ENCODE data around the gene NCOA3.

NCOA3 gene

DNA sequence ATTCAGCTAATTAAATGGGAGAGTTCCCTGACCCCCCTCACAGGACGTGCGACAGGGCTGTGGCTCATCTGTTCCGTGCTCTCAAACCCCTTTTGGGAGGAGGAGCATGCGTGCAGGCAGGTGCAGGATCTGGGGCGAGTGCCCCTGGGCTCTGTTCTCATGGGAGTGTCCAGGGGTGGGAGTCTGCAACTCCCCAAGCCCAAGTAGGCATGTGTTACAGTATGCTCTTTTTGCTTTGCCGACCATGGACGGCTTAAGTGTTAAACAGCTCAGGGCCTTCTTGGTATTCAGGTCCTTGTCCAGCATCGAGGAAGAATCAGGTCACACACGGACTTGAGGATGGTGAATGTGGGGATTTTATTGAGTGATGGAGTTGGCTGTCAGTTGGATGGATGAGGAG, 101.6 kb downstream of the NCOA3 start:
- DNase-seq: no peak

DNA sequence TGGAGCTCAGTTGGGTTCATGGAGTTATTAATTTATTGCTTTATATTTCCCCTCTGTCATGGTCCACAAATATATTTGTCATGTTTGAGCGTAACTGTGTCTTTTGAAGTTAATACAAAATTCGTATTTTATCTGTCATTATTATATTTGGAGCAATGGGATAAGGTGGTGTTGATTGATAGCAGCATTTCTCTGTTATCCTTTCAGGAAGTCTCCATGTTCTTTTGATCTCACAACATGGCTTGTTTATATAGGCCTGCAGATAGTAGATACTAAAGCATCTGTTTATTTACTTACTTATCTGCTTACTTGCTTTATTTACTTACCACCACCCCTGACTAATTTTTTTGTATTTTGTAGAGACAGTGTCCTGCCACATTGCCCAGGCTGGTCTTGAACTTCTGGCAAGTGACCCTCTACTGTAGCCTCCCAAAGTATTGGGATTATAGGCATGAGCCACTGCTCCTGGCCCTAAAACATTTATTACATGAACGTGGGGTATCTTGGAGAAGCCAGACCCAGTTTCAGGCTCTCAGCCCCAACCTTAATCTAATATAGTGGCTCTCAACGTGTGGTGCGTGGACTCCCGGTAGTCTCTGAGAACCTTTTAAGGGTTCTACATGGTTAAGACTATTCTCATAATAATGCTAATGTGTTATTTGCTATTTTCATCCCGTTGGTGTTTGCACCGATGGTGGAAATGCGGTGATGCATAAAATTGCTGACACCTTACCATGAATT, 104.2 kb downstream of the NCOA3 start:
- DNase-seq: no peak

DNA sequence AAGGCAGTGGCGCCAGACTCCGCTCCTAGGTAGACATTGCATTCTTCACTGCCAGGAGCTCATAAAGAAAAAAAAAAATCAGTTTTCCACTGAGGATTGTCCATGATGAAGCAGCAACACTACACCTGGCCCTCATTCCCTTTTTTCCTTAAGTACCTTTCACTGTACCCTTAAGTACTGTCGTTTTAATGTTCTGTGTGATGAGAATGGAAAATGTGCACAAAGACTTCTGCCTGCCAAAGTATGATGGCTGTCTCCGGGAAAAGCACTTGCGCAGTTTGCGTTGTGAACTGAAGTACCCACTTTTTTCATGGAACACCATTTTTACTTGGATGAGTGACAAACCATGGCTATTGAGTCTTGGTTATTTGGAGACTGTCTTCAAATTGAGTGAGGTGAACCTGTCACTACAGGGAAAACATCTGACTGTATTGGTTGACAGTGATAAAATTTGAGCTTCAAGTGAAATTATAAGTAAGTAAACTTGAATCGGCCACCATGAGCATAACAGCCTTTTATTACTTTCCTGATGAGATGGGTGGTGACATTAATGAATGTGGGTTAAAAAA, 104.8 kb downstream of the NCOA3 start:
- DNase-seq: no peak

DNA sequence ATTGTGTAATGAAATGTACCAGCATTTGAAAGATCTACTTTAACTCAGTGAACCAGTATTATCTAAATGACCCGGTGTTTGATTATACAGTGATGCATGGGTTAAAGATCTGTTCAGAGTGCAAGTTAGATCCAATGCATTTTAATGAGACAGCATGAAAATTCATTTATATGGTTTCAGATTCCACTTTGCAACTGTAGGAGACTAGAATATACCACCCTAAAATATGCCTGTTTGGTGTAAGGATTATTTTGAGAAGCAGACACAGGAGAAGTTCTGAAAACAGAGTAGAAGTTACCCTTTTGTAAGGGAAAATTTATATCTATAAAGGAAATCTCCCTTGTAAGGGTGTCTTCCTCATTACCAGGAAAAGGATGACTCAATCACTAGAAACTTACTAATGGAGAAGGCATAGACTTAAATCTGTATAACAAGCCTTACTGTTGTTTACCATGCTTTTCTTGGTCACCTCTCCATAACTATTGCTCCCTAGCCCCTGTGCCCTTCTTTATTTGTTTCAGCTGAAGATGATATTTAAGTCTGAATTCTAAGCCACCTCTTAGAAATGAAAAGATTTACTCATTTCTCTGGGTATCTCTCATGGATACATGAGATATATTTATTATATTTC, 105.4 kb downstream of the NCOA3 start:
- no peak for DNase-seq

DNA sequence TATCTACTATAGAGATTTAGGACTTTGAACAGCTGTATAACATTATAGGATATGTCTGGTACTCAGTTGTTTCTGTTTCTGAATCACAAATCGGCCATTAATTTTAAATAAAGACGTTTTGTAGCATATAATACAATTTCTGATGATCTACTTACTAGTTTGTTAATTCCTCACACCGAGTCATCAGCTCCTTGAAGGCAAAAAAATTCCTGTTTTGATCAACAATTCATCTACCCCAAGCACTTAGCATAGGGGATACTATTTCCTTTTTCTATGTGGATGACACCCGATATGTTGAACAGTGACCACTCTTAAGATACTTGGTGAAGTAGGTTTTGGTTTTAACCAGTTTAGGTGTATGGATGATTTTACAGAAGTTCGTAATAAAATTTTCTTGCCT, 107.3 kb downstream of the NCOA3 start:
- DNase-seq: no peak

DNA sequence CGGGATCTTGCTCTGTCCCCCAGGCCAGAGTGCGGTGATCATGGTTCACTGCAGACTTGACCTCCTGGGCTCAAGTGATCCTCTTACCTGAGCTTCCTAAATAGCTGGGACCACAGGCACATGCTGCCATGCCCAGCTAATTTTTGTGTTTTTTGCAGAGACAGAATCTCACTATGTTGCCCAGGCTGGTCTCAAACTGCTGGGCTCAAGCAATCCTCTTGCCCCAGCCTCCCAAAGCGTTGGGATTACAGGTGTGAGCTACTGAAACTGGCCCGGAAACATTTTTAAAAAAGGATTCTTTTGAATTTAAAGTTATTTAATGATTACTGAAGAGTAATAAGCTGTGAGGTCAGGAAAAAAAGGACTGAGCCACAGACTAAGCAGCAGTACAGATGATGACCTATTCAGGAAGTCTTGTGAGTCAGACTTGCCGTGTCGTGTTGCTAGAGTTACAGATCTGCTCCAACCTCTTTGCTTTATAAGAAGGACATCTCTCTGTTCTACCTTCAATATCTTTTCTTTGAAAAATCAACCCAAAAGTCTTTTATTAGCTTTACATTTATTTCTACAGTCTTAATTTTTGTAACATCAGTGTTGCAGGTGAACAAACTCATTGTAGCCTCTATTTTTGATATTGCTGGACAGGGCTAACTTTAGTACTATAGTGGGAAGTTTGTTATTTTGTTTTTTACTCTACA, 108.7 kb downstream of the NCOA3 start:
- peak; percentile 79 for DNase-seq

DNA sequence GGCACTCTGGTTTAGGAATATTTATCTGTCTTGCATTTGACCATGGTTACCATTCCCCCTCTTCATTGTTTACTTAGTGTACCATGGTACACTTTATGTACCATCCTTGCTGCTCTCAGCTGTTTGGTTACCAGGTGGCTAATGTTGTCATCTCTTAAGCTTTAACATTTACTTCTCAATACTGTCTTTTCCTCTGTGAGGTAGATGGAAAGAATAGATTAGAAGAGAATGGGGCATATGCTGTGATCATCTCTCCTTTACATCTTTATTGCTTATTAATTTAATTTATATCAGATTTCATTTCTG, 109.2 kb downstream of the NCOA3 start:
- DNase-seq: no peak

DNA sequence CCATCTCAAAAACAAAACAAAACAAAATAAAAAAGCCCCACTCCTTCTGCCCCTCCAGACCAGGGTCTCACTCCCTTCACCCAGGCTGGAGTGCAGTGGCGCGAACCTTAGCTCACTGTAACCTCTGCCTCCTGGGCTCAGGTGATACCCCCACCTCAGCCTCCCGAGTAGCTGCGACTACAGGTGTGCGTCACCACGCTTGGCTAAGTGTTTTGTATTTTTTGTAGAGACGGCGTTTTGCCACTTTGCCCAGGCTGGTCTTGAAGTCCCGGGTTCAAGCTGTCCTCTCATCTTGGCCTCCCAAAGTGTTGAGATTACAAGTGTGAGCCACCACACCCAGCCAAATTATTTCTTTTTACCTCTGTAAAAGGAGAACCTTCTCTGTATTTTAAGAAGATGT, 110.1 kb downstream of the NCOA3 start:
- no peak for DNase-seq

DNA sequence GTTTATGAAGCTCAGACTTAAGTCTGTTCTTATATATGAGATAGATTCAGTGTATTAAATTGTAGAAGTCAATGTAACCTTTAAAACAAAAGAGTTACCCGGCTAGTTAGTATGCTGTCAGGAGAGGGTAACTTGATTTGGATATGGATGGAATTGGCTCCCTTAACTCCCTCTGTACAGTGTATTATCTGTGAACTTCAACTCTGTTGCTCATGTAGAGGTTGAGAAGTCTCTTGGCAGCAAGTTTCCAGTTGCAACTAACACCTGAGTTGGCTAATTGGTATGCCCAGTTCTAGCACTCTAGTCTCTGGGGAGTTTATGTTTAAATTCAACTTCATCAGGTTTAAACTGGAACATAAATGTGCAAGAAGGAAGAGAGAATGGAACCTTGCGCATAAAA, 111.0 kb downstream of the NCOA3 start:
- DNase-seq: no peak

DNA sequence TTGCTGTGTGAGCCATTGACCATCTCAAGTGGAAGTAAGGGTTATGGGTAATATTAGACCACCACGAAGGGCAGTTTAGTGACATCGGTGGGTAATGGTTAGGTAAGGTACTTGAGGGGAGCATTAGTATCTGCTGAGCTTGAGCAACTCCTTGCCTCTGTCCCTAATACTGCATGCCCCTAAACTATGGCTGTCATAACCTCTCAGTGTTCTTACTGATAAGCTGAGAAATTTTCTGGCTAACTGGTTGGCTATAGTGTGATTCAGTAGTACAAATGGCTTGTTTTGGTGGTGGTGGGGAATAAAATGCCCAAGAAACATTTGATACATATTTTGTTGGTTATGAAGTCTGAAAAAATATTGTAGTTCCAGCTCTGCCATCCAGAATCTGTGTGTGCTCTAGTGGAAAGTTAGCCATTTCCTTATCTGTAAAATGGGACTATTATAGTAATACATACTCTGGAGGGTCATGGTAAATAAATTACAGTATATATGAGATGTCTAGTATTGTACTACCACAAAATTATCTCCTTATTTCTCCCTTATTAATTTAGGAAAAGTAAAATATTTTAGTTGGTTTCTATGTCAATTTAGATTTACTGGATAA, 113.1 kb downstream of the NCOA3 start:
- no peak for DNase-seq

DNA sequence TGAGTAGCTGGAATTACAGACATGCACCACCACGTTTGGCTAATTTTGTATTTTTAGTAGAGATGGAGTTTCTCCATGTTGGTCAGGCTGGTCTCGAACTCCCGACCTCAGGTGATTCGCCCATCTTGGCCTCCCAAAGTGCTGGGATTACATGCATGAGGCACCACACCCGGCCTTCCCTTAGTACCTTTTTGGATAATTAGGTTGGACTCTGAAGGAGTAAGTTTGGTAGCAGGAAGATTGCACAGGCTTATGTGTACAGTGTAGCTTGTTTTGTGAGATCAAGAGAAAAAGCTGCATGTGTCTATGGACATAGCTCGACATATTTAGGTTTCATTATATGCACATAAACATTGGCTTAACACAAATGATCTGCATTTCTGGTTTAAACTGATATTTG, 116.8 kb downstream of the NCOA3 start:
- no peak for DNase-seq

DNA sequence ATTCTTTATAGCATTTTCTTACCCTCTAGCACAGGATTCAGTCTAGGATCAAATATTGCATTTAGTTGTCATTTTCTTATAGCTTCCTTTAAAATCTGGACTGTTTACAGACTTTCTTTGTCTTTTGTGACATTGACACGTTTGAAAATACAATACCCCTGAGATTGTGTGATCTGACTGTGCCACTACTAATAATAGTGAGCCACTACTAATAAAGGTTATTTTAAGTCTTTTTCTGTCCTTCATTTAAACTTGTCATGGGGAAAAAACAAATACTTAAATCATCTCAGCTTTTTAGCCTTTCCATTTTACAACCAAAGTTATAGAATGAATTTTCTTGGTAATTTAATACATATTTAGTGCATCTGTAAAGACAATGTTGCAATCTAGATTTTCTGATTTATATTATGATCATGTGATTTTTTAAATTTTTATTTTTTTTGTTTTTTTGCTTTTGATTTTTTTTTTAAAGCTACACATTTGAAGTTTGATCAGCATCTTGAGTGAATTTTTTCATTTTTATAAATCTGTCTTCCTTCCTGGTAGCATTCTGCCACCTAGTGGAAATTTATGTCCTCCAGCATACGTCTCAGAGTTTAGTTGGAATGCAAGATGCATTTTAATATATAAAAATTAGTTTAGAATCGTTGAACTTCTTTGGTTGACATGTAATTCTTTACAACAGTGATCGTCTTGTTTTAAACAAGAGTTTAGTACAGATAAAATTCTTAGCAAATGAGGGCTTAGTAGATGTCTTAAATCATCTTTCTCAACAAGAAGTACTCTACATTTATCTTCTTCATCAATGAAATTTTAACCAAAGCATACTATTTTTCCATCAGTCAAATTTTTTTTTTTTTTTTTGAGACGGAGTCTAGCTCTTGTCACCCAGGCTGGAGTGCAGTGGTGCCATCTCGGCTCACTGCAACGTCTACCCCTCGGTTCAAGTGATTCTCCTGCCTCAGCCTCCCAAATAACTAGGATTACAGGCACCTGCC, 119.4 kb downstream of the NCOA3 start:
- no peak for DNase-seq

DNA sequence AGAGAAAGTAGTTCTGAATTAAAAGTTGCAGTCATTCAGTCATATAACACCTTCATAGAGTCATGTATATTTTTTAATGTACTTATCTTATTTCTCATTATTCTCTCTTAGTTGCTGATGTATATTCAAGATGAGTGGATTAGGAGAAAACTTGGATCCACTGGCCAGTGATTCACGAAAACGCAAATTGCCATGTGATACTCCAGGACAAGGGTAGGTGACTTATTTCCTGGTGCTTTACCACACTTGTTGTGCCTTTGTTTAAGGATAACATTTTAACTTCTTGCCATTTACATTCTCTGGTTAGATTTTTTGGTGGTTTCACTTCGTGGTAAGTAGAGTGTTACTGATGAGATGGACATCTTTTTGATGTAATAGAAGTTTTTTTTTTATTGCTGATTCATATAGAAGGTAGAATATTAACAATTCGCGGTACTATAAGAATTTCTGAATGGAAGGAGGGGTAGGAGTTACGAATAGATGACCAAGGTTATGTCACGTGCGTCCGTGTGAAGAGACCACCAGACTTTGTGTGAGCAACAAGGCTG, 120.5 kb downstream of the NCOA3 start:
- no peak for DNase-seq

DNA sequence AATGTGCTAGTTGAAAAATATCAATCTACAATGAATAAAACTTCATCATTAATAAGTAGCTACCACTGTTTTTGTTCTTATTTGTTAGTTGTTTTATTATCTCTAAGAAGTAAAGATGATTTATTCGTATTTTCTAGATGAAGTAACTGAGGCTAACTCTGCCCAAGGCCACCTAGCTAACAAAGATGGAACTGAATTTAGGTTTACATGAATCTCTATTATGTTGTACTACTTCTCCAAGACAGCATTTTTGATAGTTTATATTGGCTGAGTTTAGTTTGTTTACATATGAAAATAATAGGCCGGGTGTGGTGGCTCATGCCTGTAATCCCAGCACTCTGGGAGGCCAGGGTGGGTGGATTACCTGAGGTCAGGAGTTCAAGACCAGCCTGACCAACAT, 121.5 kb downstream of the NCOA3 start:
- no peak for DNase-seq

DNA sequence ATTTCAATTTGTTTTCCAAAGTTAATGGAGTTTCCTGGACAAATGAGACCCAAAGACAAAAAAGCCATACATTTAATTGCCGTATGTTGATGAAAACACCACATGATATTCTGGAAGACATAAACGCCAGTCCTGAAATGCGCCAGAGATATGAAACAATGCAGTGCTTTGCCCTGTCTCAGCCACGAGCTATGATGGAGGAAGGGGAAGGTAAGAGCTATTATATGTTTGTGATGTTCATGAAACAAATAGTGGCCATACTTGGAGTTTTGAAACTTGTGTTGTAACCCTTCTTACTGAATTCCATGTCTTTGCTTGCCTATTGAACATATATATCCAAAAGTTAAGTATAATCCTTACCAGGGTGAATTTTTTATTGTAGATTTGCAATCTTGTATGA, 125.9 kb downstream of the NCOA3 start:
- DNase-seq: no peak

DNA sequence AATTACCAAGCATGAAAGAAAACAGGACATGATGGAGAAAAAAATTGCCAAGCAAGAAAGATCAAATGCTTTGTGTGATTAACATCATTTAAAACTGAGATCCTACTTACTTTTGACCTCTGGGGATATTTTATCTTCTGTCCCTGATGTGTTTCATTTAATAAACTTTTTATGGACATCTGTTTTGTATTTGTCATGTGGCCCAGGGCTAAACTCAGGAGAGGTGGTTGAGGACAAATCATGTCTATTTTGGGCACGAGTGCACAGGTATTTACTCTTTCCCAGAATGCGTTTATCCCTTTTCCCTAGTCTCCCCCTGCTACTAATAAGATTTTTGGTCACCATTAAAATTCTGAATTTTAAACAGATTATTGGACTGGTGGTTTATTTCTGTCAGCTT, 128.2 kb downstream of the NCOA3 start:
- no peak for DNase-seq

DNA sequence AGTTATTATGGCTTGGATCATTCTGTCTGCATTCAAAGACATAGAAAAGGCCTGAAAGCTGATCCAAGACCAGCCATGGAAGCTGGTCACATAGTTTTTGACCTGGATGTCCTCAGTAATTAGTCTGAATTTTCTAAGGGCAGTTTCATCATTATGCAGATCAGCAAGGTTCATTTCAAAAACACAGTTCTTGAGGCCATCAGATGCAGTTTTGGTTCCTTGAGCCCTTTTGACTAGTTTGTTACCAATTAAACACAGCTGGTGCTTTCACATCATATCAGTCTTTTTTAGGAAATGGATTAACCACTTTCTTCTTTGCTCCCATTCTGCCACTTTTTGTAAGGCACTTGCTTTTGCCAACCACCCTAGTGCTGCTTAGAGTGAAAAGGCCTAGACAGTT, 129.4 kb downstream of the NCOA3 start:
- DNase-seq: no peak

DNA sequence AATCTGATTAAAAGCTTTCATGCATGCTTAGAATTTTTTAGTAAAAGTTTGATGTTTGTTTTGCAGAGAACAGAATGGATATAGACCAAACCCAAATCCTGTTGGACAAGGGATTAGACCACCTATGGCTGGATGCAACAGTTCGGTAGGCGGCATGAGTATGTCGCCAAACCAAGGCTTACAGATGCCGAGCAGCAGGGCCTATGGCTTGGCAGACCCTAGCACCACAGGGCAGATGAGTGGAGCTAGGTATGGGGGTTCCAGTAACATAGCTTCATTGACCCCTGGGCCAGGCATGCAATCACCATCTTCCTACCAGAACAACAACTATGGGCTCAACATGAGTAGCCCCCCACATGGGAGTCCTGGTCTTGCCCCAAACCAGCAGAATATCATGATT, 133.6 kb downstream of the NCOA3 start:
- DNase-seq: no peak

DNA sequence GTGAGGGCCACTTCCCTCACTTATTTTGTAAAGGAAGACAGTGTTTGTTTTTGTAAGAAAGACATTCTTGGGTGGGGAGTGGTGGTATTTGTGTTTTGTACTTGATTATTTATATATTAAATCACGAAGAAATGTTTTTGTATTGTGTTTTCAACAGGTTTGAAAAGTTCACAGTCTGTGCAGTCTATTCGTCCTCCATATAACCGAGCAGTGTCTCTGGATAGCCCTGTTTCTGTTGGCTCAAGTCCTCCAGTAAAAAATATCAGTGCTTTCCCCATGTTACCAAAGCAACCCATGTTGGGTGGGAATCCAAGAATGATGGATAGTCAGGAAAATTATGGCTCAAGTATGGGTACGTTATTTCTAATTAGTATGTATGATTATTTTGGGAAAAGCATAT, 137.2 kb downstream of the NCOA3 start:
- no peak for DNase-seq

DNA sequence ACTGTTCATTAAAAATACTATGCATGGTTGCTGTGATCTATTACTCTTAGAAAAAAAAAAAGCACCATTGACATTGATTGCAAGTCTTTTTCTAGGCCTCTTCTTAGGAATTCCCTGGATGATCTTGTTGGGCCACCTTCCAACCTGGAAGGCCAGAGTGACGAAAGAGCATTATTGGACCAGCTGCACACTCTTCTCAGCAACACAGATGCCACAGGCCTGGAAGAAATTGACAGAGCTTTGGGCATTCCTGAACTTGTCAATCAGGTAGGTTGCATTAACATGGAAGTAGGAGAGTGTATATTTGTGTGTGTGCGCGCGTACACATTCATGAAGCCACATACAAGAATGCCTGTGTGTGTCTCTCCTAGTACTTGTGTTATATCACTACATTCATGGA, 140.4 kb downstream of the NCOA3 start:
- DNase-seq: no peak

DNA sequence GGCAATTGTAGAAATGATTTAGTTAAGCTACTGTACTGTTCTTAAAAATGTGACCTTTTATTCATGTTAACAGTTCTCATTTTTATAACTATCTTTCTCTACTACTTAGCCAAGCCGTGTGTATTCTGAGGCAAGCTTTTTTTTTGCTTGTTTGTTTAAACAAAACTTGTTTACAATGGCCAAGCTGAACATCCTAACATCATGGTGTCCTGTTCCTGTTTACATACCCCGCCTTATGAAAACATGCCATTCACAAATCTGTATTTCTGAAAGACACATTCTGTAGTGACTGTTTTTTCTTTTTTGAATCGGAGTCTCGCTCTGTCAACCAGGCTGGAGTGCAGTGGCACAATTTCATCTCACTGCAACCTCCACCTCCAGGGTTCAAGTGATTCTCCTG, 140.9 kb downstream of the NCOA3 start:
- no peak for DNase-seq

DNA sequence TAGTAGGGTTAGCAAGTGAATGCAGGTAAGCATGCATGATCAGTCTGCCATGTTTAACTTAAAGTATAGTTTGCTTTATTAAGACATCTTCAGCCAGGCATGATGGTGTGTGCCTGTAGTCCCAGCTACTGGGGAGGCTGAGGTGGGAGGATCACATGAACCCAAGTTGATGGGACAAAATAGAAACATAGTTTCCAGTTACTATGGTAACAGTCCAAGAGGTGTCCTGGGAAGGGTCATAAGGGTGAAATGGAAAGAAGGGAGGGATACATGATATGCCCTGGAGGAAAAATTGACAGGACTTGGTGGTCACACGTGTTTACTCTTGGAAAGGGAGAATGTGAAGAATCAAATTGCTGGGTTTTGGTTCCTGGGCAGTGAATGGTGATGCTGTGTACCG, 143.9 kb downstream of the NCOA3 start:
- DNase-seq: no peak

Data from activated CD8-positive, alpha-beta memory T cell treated with anti-CD3 and anti-CD28 coated beads, Interleukin-2, amount 50 U/mL, for 48 hours (primary cell).